HL-60 (cell line): Measurements from ENCODE around the gene L3MBTL4.

Experiments used
- CTCF ChIP-seq: IDR thresholded peaks from one replicate; pipeline ENCODE4 v1.5.1; 2011; ENCODE audit warnings: low read length, control low read depth, inconsistent platforms; ENCODE audit not compliant: insufficient read depth
- POLR2AphosphoS5 ChIP-seq: IDR thresholded peaks from 2 replicates; pipeline ENCODE4 v1.6.1; 2012; ENCODE audit warnings: low read depth
- SPI1 ChIP-seq: IDR thresholded peaks from 2 replicates; pipeline ENCODE4 v1.6.1; 2012; ENCODE audit warnings: low read depth, mild to moderate bottlenecking, borderline replicate concordance

- TF ChIP-seq CTCF: no peak
- no peak for TF ChIP-seq SPI1
- no peak for TF ChIP-seq POLR2AphosphoS5
Observed at GRCh38 chr18:6113650-6114049, 301.1 kb downstream of the L3MBTL4 start.
